NT2/D1 (cell line): ENCODE data around the gene IRF8.

Source experiments
- DNase-seq: peaks from one replicate; pipeline ENCODE4 v3.0.0-alpha.2; 2011; ENCODE audit warnings: low read depth, low spot score
- H3K27me3 ChIP-seq: 2 replicates; pipeline ENCODE4 v1.6.0; 2011; ENCODE audit warnings: mild to moderate bottlenecking; ENCODE audit not compliant: insufficient read length, insufficient read depth
- H3K36me3 ChIP-seq: 2 replicates; pipeline ENCODE4 v1.6.1; 2011; ENCODE audit warnings: mild to moderate bottlenecking, low read length, mixed read lengths; ENCODE audit not compliant: insufficient read depth, insufficient read length
- H3K4me1 ChIP-seq: 2 replicates; pipeline ENCODE4 v1.5.1; 2011; ENCODE audit not compliant: insufficient read depth, insufficient read length
- H3K4me3 ChIP-seq: 2 replicates; pipeline ENCODE4 v1.5.1; 2011; ENCODE audit warnings: low read depth; ENCODE audit not compliant: insufficient read length
- H3K9ac ChIP-seq: 2 replicates; pipeline ENCODE4 v1.6.0; 2011; ENCODE audit warnings: low read depth; ENCODE audit not compliant: insufficient read length
- H3K9me3 ChIP-seq: 2 replicates; pipeline ENCODE4 v1.5.1; 2011; ENCODE audit warnings: mild to moderate bottlenecking, low read length; ENCODE audit not compliant: insufficient read depth
- SUZ12 ChIP-seq: IDR thresholded peaks from 2 replicates; pipeline ENCODE4 v1.6.1; 2011; ENCODE audit not compliant: insufficient read length, insufficient read depth; ENCODE audit errors: extremely low read depth
- YY1 ChIP-seq: IDR thresholded peaks from 2 replicates; pipeline ENCODE4 v1.6.1; 2011; ENCODE audit not compliant: insufficient read length, insufficient read depth
- ZNF274 ChIP-seq: IDR thresholded peaks from 2 replicates; pipeline ENCODE4 v1.6.1; 2011; ENCODE audit warnings: mild to moderate bottlenecking, low read depth, low read length

The IRF8 gene

DNA sequence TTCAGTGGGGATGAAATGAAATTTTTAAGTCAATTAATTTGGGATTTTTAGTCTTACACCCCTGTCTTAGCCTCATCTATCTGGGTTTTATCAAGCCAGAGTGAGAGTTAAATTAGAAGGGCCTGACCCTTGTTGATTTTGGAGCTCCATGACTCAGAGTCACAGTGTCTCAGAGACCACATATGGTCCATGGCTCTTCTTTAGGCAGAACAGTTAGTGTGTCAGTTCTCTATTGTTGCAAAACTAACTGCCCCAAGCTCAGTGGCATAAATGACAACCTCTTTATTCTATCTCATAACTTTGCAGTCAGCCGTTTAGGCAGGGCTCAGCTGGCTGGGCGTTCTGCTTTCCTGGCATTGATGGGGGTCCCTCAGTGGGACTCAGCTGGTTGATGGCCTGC lies 44.7 kb downstream of the IRF8 start:
- no peaks in the 10 kb centered on the region for H3K36me3 ChIP-seq
- TF ChIP-seq YY1 (no peak), SUZ12 (no peak), ZNF274 (no peak)
- no peak overlapping the region for H3K9ac ChIP-seq
- peaks cover 3% of the 10 kb centered on the region for H3K4me1 ChIP-seq
- no peak for DNase-seq
- H3K9me3 ChIP-seq = no peaks in the 10 kb centered on the region
- H3K4me3 ChIP-seq = no peak overlapping the region
- peaks cover 31% of the 10 kb centered on the region for H3K27me3 ChIP-seq

DNA sequence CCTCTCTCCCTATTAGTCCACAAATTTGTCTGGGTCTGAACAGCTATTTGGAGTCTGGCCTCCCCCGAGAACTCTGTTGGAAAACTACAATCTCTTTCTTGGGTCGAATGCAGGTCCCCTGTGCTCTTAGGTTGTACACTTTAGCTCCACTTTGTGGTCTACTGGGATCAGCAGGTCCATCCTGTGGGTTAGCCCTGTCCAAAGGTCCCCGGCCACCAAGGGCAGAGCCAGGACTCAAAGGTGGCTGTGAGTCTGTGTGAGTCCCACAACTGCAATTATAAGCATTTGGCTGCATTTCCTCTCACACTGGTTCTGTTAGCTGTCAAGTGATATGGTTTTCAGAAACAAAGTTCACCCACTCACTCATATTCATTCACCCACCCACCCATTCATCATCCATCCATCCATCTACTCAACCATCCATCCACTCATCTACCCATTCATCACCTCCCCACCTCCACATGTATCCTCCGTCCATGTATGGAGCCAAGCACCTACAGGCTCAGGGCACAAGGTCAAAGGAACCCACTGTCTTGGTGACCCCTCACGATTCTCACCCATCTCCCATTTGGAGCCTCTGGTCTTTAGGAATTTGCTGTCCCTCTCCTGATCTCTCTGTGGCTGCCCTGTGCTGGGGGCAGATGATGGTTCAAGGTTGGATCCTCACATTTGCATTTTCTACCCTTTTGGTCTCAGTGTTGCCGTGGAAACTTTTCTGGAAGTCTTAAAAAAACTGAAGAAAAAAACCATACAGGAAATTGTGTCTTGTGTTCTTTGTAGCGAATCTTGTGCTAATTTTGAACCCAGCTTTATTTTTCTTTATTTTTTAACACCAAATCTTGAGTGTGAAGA lies 45.8 kb downstream of the IRF8 start:
- TF ChIP-seq YY1 = no peak
- no peak for TF ChIP-seq ZNF274
- no peak for TF ChIP-seq SUZ12
- H3K9ac ChIP-seq = no peak overlapping the region
- no peaks in the 10 kb centered on the region for H3K9me3 ChIP-seq
- H3K36me3 ChIP-seq = no peaks in the 10 kb centered on the region
- H3K27me3 ChIP-seq = peaks cover 31% of the 10 kb centered on the region
- peaks cover 3% of the 10 kb centered on the region for H3K4me1 ChIP-seq
- DNase-seq = no peak
- no peak overlapping the region for H3K4me3 ChIP-seq

DNA sequence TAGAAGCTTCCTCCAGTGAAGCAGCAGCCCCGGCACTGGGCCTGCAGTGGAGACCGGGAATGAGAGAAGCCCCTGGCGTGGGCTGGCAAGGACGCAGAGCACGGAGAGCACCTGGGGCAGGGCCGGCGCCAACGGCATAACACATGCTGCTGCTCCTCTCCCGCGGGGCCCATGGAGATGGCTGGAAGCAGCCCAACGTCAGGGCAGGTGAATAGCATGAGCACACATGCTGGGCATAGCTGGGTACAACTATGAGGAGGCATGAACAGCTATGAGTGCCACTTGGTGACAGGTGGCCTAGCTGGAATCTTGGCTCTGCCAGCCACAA lies 46.4 kb downstream of the IRF8 start:
- no peaks in the 10 kb centered on the region for H3K9me3 ChIP-seq
- no peak overlapping the region for H3K9ac ChIP-seq
- no peaks in the 10 kb centered on the region for H3K36me3 ChIP-seq
- H3K27me3 ChIP-seq = peaks cover 28% of the 10 kb centered on the region
- DNase-seq = no peak
- H3K4me3 ChIP-seq = no peak overlapping the region
- no peak for TF ChIP-seq YY1
- TF ChIP-seq SUZ12 = no peak
- no peak for TF ChIP-seq ZNF274
- peaks cover 3% of the 10 kb centered on the region for H3K4me1 ChIP-seq

DNA sequence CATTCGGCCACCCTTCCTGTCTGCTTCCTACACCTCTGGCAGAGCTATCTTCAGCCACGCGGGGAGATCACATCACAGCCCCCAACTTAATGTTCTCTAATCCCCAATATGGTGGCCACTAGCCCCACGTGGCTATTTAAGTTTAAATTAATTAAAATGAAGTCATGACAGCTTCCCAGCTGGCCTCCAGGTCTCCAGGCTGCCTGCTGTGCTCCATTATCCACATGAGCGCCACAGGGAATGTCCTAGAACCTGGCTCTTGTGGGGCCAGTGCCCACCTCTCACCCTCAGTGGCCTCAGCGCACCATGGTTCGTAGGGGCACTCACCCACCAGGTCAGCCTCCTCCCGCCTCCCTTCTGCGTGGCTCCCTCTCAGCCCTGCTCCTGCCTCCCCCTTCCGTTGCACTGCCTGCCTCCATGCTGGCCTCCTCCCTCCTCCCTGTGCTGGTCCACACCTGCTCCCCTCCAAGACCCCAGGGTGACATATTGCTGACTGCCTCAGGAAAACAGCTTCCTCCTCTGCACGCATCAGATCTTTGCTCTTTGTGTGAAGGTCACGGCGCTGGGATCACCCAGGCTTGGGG lies 47.7 kb downstream of the IRF8 start:
- Histone ChIP-seq H3K27me3 (peaks cover 25% of the 10 kb centered on the region), H3K4me3 (no peak overlapping the region), H3K4me1 (peaks cover 3% of the 10 kb centered on the region), H3K36me3 (no peaks in the 10 kb centered on the region), H3K9ac (no peak overlapping the region), H3K9me3 (no peaks in the 10 kb centered on the region)
- no peak for TF ChIP-seq YY1
- no peak for TF ChIP-seq ZNF274
- TF ChIP-seq SUZ12 = no peak
- DNase-seq = no peak

DNA sequence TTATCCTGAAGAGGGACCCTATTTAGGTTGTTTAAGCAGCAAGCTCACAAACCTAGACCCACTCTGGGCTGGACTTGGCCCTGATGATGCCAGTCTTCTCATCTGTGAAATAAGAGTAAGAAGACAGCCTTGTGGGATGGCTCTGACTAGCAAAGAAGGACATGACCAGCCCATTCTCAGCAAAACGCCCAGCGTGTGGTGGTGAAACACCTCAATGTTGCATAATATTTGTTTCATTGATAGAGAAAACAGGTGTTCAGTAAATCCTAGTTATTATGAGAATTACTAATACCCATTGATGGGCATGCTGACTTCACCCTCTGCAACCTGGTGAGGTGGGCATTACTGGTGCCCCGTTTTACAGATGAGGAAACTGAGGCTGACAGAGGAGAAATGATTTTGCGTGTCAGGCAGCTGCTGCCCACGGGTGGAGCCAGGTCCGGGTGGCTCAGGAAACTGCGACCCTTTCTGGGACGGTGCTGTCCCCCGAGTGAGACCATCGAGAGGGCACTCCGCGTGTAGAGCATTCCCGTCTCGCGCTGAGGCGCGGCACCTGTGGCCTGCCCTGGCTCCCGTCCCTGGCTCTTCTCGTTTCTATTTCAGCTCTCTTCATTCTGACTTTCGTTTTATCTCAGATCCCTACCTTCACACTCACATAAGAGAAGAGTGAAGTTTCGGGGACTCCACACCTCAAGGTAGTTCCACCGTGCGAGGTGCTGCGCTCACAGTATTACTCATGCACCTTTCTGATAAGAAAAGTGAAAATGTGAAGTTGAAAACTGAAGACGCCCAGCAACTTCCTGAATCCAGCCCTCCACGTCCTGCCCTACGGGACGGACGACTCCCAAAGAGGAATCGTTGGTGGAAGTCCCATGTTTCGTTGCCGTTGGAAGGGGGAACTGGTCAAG lies 48.5 kb downstream of the IRF8 start:
- H3K27me3 ChIP-seq = peaks cover 21% of the 10 kb centered on the region

DNA sequence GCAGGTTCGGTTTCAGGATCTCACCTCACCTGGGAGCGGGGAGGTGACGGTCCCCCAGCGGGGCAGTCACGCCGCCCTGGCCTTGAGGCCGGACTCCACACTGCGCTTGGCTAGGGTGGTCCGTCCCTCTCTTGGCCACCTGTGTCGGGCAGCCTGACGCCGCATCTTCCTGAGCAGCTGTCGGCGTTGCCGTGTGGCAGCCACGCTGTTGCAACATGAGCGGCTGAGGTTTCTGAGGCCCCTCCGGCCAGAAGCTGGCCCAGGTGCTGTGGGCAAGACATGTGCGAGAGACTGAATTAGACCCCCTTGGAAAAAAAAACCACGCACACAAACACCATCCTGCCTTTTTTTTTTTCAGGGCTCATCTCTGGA lies 49.2 kb downstream of the IRF8 start:
- Histone ChIP-seq H3K9me3 (no peaks in the 10 kb centered on the region), H3K27me3 (peaks cover 20% of the 10 kb centered on the region), H3K4me3 (no peak overlapping the region), H3K4me1 (peaks cover 3% of the 10 kb centered on the region), H3K9ac (no peak overlapping the region), H3K36me3 (no peaks in the 10 kb centered on the region)
- no peak for DNase-seq
- TF ChIP-seq ZNF274 (no peak), YY1 (no peak), SUZ12 (no peak)

More for the DNA sequence above, 48.5 kb downstream of the IRF8 start:
- Histone ChIP-seq H3K4me3 (no peak overlapping the region), H3K36me3 (no peaks in the 10 kb centered on the region), H3K9ac (no peak overlapping the region), H3K9me3 (no peaks in the 10 kb centered on the region), H3K4me1 (peaks cover 3% of the 10 kb centered on the region)
- TF ChIP-seq YY1 (no peak), SUZ12 (no peak), ZNF274 (no peak)
- no peak for DNase-seq

DNA sequence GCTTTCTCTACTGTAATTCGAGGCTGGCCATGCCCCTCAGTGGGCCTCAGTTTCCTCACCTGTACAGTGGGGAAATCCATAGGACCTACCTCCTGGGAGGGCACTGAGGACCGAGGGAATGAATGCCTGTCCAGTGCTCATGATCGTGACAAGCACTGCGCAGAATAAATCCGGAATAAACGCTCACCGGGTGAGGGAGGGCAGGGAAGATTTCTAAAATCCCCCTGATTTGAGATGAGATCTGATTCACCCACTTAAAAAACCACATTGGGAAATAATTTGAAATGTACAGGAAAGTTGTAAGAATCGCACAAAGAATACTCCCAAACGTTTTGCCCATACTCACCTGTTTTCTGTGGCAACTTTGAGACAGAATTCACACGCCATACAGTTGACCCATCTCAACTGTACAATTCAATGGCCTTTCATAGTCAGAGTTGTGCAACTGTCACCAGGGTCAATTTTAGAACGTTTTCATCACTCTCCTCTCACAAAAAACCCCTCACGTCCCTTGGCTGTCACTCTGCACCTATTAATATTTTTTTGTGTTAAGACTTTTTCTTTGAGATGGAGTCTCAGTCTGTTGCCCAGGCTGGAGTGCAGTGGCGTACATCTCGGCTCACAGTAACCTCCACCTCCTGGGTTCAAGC lies 49.8 kb downstream of the IRF8 start:
- Histone ChIP-seq H3K36me3 (no peaks in the 10 kb centered on the region), H3K27me3 (peaks cover 20% of the 10 kb centered on the region), H3K9ac (no peak overlapping the region), H3K4me1 (peaks cover 3% of the 10 kb centered on the region), H3K4me3 (no peak overlapping the region), H3K9me3 (no peaks in the 10 kb centered on the region)
- TF ChIP-seq SUZ12 (no peak), YY1 (no peak), ZNF274 (no peak)
- DNase-seq = no peak
